Measurements from ENCODE around the gene GPR45.

Gene GPR45

GRCh38 chr2:105235388-105236059 lies 6.0 kb upstream of the GPR45 start:
- no peak for DNase-seq (ENCODE audit: low read depth)
- no peak overlapping the region for H3K4me3 ChIP-seq (ENCODE audit: low read depth, low read length)
- TF ChIP-seq CTCF (IDR thresholded peaks at IDR 0.05; ENCODE audit: control insufficient read depth, extremely low read depth, insufficient read depth): peak; percentile 74

GRCh38 chr2:105236060-105236424 lies 5.5 kb upstream of the GPR45 start:
- no peak overlapping the region for H3K4me3 ChIP-seq (ENCODE audit: low read depth, low read length)
- no peak for TF ChIP-seq CTCF (IDR thresholded peaks at IDR 0.05; ENCODE audit: control insufficient read depth, extremely low read depth, insufficient read depth)
- DNase-seq (ENCODE audit: low read depth): no peak

- no peak for TF ChIP-seq CTCF (IDR thresholded peaks at IDR 0.05; ENCODE audit: control insufficient read depth, extremely low read depth, insufficient read depth)
- H3K4me3 ChIP-seq (ENCODE audit: low read depth, low read length): no peak overlapping the region
- DNase-seq (ENCODE audit: low read depth): no peak
Observed at GRCh38 chr2:105237045-105237765, 4.3 kb upstream of the GPR45 start.

GRCh38 chr2:105238664-105239240 lies 2.8 kb upstream of the GPR45 start:
- no peak overlapping the region for H3K4me3 ChIP-seq (ENCODE audit: low read depth, low read length)
- no peak for TF ChIP-seq CTCF (IDR thresholded peaks at IDR 0.05; ENCODE audit: control insufficient read depth, extremely low read depth, insufficient read depth)
- DNase-seq (ENCODE audit: low read depth): no peak

- H3K4me3 ChIP-seq (ENCODE audit: low read depth, low read length): no peak overlapping the region
- no peak for DNase-seq (ENCODE audit: low read depth)
- no peak for TF ChIP-seq CTCF (IDR thresholded peaks at IDR 0.05; ENCODE audit: control insufficient read depth, extremely low read depth, insufficient read depth)
Observed at GRCh38 chr2:105239924-105240323, 1.6 kb upstream of the GPR45 start.

GRCh38 chr2:105242286-105242993 lies 897 bp downstream of the GPR45 start:
- TF ChIP-seq CTCF (IDR thresholded peaks at IDR 0.05; ENCODE audit: control insufficient read depth, extremely low read depth, insufficient read depth): no peak
- H3K4me3 ChIP-seq (ENCODE audit: low read depth, low read length): no peak overlapping the region
- DNase-seq (ENCODE audit: low read depth): no peak
